B cell (primary cell): ENCODE measurements around the gene E2F6.

Source experiments
- EZH2 ChIP-seq: IDR thresholded peaks from 2 replicates; pipeline ENCODE4 v1.6.1; 2012; ENCODE audit warnings: borderline replicate concordance, low read depth, mild to moderate bottlenecking, moderate library complexity, low read length; ENCODE audit not compliant: insufficient read depth, poor library complexity, severe bottlenecking
- TF ChIP-seq, protein P1 (sequence below): fragments of 200-600 bp; IDR thresholded peaks from one replicate; pipeline ENCODE4 v1.8.0; 2022; ENCODE audit warnings: antibody characterized with exemption, mild to moderate bottlenecking

DNA sequence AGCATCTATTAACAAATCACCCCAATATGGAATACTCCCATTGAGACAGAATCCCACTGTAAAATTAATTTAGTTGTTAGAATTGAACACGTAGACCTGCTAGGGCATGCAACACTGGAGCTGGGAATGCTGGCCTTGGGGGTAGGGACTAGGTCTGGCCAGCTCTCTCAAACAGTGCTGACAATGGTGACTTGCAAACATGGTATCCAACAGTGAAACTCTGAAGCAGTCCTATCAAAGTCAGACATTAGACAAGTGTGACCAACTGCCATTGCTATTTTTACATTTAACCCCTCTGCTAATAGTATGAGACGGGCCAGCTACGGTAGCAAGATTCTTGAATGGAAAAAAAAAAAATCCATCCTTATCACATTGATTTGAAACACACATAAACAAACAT is 7.2 kb downstream of the E2F6 start:
- TF ChIP-seq, protein P1, sequence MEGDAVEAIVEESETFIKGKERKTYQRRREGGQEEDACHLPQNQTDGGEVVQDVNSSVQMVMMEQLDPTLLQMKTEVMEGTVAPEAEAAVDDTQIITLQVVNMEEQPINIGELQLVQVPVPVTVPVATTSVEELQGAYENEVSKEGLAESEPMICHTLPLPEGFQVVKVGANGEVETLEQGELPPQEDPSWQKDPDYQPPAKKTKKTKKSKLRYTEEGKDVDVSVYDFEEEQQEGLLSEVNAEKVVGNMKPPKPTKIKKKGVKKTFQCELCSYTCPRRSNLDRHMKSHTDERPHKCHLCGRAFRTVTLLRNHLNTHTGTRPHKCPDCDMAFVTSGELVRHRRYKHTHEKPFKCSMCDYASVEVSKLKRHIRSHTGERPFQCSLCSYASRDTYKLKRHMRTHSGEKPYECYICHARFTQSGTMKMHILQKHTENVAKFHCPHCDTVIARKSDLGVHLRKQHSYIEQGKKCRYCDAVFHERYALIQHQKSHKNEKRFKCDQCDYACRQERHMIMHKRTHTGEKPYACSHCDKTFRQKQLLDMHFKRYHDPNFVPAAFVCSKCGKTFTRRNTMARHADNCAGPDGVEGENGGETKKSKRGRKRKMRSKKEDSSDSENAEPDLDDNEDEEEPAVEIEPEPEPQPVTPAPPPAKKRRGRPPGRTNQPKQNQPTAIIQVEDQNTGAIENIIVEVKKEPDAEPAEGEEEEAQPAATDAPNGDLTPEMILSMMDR: no peak
- TF ChIP-seq EZH2: no peak
